ENCODE measurements around the gene PERM1.
"Not testable (repeated sequence)": the region's sequence is repeated elsewhere in the genome, so short reads cannot be mapped to it uniquely, and the experiment has no call there.

Gene PERM1

GRCh38 chr1:981955-982558 lies at the start of gene PERM1:
PERM1 (minus strand) TSS chr1:982093; CDS start chr1:981029, 1,064 bp downstream.
- no peak for DNase-seq

GRCh38 chr1:1030867-1031658 lies 49.2 kb upstream of the PERM1 start:
- not testable (repeated sequence) for DNase-seq

- no peak for DNase-seq
These were observed 45.9 kb upstream of the PERM1 start for GRCh38 chr1:1027791-1028190.

GRCh38 chr1:1026599-1027413 lies 44.9 kb upstream of the PERM1 start:
- no peak for DNase-seq

- no peak for DNase-seq
These were observed 43.8 kb upstream of the PERM1 start for GRCh38 chr1:1025730-1026129.

GRCh38 chr1:1024771-1025699 lies 43.1 kb upstream of the PERM1 start:
- DNase-seq: no peak

GRCh38 chr1:1024149-1024770 lies 42.4 kb upstream of the PERM1 start:
- no peak for DNase-seq

GRCh38 chr1:1023700-1024099 lies 41.8 kb upstream of the PERM1 start:
- DNase-seq: no peak

GRCh38 chr1:1022302-1023009 lies 40.6 kb upstream of the PERM1 start:
- DNase-seq: no peak

GRCh38 chr1:1021920-1022259 lies 40.0 kb upstream of the PERM1 start:
- DNase-seq: no peak

- no peak for DNase-seq
These were observed 39.4 kb upstream of the PERM1 start for GRCh38 chr1:1021010-1021919.

GRCh38 chr1:1020415-1021009 lies 38.6 kb upstream of the PERM1 start:
- no peak for DNase-seq

- DNase-seq: no peak
These were observed 38.1 kb upstream of the PERM1 start, which contains the start of gene AGRN for GRCh38 chr1:1020000-1020404. AGRN (plus strand) TSS chr1:1020120; CDS start chr1:1020173, 53 bp downstream.

GRCh38 chr1:1019122-1019999 lies 37.5 kb upstream of the PERM1 start:
- peak; percentile 46 to 66 for DNase-seq

GRCh38 chr1:1018321-1018685 lies 36.4 kb upstream of the PERM1 start:
- not testable (repeated sequence) for DNase-seq

GRCh38 chr1:1017397-1018320 lies 35.8 kb upstream of the PERM1 start:
- DNase-seq: not testable (repeated sequence)

- no peak for DNase-seq
These were observed 33.1 kb upstream of the PERM1 start for GRCh38 chr1:1014799-1015681.
